Activated CD4-positive, alpha-beta T cell treated with anti-CD3 and anti-CD28 coated beads, Interleukin-2, amount 10 ng/mL, durations not matched to agents 24 days and 14 days (primary cell): Measurements from ENCODE around the gene VDR. TPM values are rescaled to one million over a fixed set of nuclear protein-coding genes. Genes with fewer than 3 reads are reported as not detected.

ENCODE experiments used
- DNase-seq: peaks from one replicate; pipeline ENCODE4 v3.0.0; 2022
- H3K27ac Mint-ChIP-seq: one replicate; pipeline ENCODE4 v1.8.0; 2022; ENCODE audit warnings: mild to moderate bottlenecking, mixed read lengths
- H3K27me3 Mint-ChIP-seq: one replicate; pipeline ENCODE4 v1.8.0; 2022; ENCODE audit warnings: mixed read lengths
- H3K36me3 Mint-ChIP-seq: one replicate; pipeline ENCODE4 v1.8.0; 2022; ENCODE audit warnings: low read depth, mild to moderate bottlenecking, mixed read lengths
- H3K4me1 Mint-ChIP-seq: one replicate; pipeline ENCODE4 v1.8.0; 2021; ENCODE audit warnings: mixed read lengths
- H3K4me3 Mint-ChIP-seq: one replicate; pipeline ENCODE4 v1.8.0; 2022; ENCODE audit warnings: mild to moderate bottlenecking, moderate library complexity, mixed read lengths
- H3K9me3 Mint-ChIP-seq: one replicate; pipeline ENCODE4 v1.8.0; 2021; ENCODE audit warnings: mixed read lengths
- intact Hi-C: fragments of 100-400 bp; cut with micrococcal nuclease; formaldehyde crosslinking; loops from one replicate; pipeline ENCODE4 v1.15.1; 2023
- total RNA-seq: library from RNA; stranded (reverse); gene quantifications from 2 replicates; pipeline ENCODE4 v1.2.3, GENCODE V29; 2022

Gene VDR
- total RNA-seq, 1 donor from 2014 or later, result 277 TPM

DNA sequence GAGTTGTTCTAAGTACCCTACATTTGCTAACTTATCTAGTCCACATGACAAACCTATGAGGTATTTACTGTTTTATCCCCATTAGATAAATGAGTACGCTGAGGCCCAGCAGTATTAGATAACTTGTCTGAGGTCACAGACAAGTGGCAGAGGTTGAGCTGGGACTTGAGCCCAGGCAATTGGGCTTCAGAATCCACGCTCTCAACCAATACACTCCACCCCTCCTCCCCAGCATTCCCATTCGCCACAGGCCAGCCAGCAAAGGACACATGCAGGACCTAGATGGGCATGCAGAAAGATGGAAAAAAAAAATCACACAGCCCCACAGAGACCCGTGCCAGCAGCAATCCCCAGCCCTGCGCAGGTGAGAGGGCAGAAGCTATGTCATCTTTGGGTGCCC lies 97.5 kb downstream of the VDR start:
- H3K27me3 Mint-ChIP-seq, result no peaks in the 10 kb centered on the region
- peak overlapping the region; percentile 99 for H3K27ac Mint-ChIP-seq
- H3K4me1 Mint-ChIP-seq, result peaks cover 94% of the 10 kb centered on the region
- no peak for DNase-seq
- peaks cover 81% of the 10 kb centered on the region for H3K36me3 Mint-ChIP-seq
- intact Hi-C loops, result no loop called here
- H3K9me3 Mint-ChIP-seq, result no peaks in the 10 kb centered on the region
- peak overlapping the region; percentile 80 for H3K4me3 Mint-ChIP-seq

- H3K4me1 Mint-ChIP-seq, result peaks cover 90% of the 10 kb centered on the region
- no peaks in the 10 kb centered on the region for H3K9me3 Mint-ChIP-seq
- DNase-seq, result no peak
- no peaks in the 10 kb centered on the region for H3K27me3 Mint-ChIP-seq
- peaks cover 81% of the 10 kb centered on the region for H3K36me3 Mint-ChIP-seq
- peak overlapping the region; percentile 80 for H3K4me3 Mint-ChIP-seq
- H3K27ac Mint-ChIP-seq, result peak overlapping the region; percentile 99
- intact Hi-C loops, result no loop called here
These were observed 99.4 kb downstream of the VDR start for GRCh38 chr12:47805417-47805816.

DNA sequence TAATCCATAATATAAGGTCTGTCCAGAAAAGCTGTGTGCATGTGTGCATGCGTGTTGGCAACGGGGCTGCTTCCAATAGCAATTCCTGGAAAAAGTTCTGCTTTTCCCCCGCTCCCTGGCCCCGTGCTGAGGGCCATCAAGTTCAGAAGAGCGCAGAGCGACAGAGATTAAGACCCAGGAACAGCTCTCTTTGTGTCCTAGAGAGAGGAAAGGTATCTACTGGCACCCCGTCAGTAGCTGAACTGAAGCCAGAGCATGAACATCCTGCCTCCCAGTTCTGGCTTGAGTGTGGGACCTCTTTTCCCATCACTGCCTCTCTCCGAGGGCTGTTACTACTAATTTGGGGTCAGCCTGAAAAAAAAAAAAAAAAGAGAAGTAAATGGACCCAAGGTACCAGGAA lies 100.6 kb downstream of the VDR start:
- H3K4me3 Mint-ChIP-seq, result peak overlapping the region; percentile 80
- no peak for DNase-seq
- no peaks in the 10 kb centered on the region for H3K27me3 Mint-ChIP-seq
- intact Hi-C loops, result no loop called here
- peak overlapping the region; percentile 99 for H3K27ac Mint-ChIP-seq
- H3K36me3 Mint-ChIP-seq, result peaks cover 84% of the 10 kb centered on the region
- H3K9me3 Mint-ChIP-seq, result no peaks in the 10 kb centered on the region
- peaks cover 83% of the 10 kb centered on the region for H3K4me1 Mint-ChIP-seq

DNA sequence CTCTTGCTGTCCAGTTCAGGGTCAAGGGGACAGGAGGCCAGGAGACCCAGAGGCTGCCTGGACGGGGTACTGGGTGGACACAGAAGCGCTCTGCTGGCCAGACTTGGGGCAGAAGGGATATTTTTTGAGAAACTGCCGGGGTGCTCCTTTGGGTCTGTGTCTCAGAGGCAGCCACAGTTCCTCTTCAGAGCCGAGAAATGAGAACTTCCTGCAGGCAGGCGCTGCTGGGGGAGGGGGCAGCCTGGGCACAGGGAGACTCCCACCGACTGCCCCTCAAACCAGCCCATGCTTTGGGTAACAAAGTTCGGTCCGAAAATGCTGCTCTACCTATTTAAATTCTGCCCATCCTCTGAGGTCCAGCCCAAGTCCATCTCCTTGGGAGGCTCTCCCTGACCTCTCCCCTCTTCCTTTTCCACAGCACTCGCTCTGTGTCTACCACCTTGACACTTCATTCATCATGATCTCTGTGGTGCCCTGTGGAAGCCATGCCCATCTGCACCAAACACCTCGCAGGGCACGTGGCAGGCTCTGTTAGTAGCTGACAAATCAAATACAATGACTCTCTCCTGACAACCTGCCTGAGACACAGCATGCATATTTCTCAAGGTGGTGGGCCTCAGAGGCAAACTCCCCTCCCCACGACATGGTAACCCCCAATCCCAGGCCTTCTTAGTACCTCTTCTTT lies 101.5 kb downstream of the VDR start:
- Mint-ChIP-seq H3K36me3 (peaks cover 82% of the 10 kb centered on the region), H3K9me3 (no peaks in the 10 kb centered on the region), H3K4me1 (peaks cover 76% of the 10 kb centered on the region), H3K4me3 (peak overlapping the region; percentile 80), H3K27ac (peak overlapping the region; percentile 99), H3K27me3 (no peaks in the 10 kb centered on the region)
- intact Hi-C loops, result loop anchor here (2.0 kb wide), 1 partner anchor 15 kb away; no protein-coding TSS in a partner anchor
- DNase-seq, result no peak

DNA sequence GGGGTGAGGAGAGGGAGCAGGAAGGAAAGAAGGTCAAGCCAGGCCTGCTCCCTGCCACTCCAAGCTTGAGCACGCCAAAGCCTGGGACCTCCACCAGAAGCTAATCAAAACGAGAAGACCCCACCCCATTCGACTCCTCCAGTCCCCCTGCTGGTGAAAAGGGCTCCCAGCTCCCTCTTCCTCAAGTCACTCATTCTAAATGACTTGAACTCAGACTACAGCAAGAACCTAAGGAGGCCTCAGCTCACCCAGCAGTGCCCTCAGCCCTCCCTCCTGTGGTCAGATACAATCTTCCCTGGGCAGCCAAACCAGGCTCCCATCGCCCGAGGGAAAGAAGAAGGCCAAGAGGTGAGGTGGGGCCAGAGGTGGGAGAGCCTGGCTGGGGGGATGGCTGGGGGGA lies 102.5 kb downstream of the VDR start:
- H3K4me3 Mint-ChIP-seq, result peak overlapping the region; percentile 80

DNA sequence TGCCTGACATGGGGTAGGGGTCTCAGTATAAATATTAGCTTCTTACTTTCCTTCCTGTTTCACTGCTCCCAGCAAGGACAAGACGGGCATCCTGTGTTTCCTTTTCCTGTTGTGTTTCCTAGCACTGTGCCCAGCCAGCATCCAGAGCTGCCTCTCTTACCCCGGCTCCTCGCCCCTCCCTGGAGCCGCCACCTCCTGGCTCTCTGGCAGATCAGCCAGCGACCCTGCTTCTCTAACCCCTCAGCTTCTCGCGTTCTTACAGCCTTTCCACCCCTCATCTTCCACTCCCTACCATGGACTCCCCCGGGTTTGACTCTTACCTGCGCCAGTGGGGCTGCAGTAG lies 102.9 kb downstream of the VDR start:
- Mint-ChIP-seq H3K36me3 (peaks cover 81% of the 10 kb centered on the region), H3K9me3 (no peaks in the 10 kb centered on the region), H3K27me3 (no peaks in the 10 kb centered on the region), H3K27ac (peak overlapping the region; percentile 99), H3K4me1 (peaks cover 66% of the 10 kb centered on the region), H3K4me3 (peak overlapping the region; percentile 80)
- no peak for DNase-seq
- intact Hi-C loops, result loop anchor here (2.0 kb wide), 1 partner anchor 13 kb away; no protein-coding TSS in a partner anchor

More for the DNA sequence above, 102.5 kb downstream of the VDR start:
- DNase-seq, result no peak
- Mint-ChIP-seq H3K9me3 (no peaks in the 10 kb centered on the region), H3K4me1 (peaks cover 70% of the 10 kb centered on the region), H3K27ac (peak overlapping the region; percentile 99), H3K27me3 (no peaks in the 10 kb centered on the region), H3K36me3 (peaks cover 80% of the 10 kb centered on the region)
- intact Hi-C loops, result loop anchor here (2.0 kb wide), 1 partner anchor 14 kb away; no protein-coding TSS in a partner anchor

- Mint-ChIP-seq H3K27ac (peak overlapping the region; percentile 99), H3K4me1 (peaks cover 60% of the 10 kb centered on the region), H3K36me3 (peaks cover 79% of the 10 kb centered on the region), H3K9me3 (no peaks in the 10 kb centered on the region), H3K27me3 (no peaks in the 10 kb centered on the region), H3K4me3 (no peak overlapping the region)
- no peak for DNase-seq
- intact Hi-C loops, result no loop called here
These were observed 103.5 kb downstream of the VDR start for GRCh38 chr12:47801170-47801903.

DNA sequence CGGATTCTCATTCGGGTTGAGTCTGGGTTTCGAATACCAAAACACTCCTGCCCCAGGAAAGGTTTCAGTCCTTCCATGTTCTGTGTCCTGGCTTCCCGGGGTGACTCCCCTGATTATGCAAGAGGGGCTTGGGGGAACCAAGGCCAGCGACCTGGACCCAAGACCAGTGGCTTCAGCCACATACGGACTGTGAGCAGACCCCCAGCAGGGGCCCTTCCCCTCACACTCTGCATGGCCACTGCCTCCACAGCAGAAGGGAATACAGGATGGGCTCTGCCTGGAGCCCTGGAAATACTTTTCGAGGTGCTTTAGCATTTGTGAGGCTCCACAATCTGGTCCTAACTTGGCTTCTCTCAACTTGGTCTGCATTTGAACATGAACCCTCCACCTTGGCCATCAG lies 104.2 kb downstream of the VDR start:
- Mint-ChIP-seq H3K27ac (peak overlapping the region; percentile 89), H3K4me3 (no peak overlapping the region), H3K27me3 (no peaks in the 10 kb centered on the region), H3K36me3 (peaks cover 75% of the 10 kb centered on the region), H3K4me1 (peaks cover 53% of the 10 kb centered on the region), H3K9me3 (no peaks in the 10 kb centered on the region)
- intact Hi-C loops, result no loop called here
- DNase-seq, result no peak

DNA sequence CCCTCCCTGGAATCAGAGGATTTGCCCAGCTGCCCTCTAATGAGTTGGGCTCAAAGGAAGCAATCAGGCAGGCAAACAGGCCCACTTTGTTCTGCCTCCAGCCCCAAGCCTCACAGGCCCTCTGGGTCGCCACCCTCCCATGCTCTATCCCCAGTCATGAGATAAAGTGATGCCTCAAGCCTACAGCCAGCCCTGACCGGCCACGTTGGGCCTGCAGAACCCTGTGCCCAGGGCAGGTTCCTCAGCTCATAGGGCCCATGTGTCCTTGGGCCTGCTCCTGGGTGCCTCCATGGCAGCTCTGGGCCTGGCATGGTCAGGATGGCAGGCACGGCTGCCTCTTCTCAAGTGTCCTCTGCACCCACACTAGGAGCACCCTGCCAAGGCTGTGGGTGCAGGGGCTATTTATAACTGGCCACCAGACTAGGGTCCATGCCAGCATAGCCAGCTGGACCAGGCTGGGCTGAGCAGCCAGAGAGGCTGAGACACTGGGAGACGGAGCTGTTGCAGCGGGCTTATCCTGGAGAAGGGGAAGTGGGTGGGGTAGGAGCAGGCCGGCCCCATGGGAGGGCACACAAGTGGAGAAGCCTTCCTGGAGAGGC lies 105.3 kb downstream of the VDR start:
- intact Hi-C loops, result no loop called here
- Mint-ChIP-seq H3K4me3 (no peak overlapping the region), H3K27ac (peak overlapping the region; percentile 67), H3K9me3 (no peaks in the 10 kb centered on the region), H3K27me3 (no peaks in the 10 kb centered on the region), H3K4me1 (peaks cover 41% of the 10 kb centered on the region), H3K36me3 (peaks cover 73% of the 10 kb centered on the region)
- no peak for DNase-seq

GRCh38 chr12:47798382-47798948 lies 106.3 kb downstream of the VDR start:
- Mint-ChIP-seq H3K4me3 (no peak overlapping the region), H3K36me3 (peaks cover 74% of the 10 kb centered on the region), H3K27ac (peak overlapping the region; percentile 62), H3K4me1 (peaks cover 32% of the 10 kb centered on the region), H3K9me3 (no peaks in the 10 kb centered on the region), H3K27me3 (no peaks in the 10 kb centered on the region)
- intact Hi-C loops, result no loop called here
- DNase-seq, result no peak

DNA sequence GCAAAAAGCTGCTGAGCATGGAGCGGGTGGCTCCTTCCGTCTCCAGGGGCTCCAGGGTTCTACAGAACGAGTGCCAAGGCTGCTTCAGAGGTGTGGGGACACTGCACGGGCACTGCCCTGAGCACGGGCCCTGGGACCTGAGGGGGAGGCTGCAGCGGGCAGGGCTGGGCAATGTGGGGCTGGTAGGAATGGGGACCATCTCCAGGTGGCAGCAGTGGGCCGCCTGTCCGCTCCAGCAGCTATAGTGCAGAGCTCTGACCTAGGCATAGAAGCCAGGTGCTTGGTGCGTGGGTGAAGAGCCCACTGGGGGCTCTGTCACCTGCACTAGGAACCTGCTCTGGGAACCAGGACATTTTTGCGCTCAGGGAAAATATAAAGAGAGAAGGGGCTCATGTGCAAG lies 107.4 kb downstream of the VDR start:
- intact Hi-C loops, result loop anchor here (1.0 kb wide), 1 partner anchor 41 kb away; no protein-coding TSS in a partner anchor
- H3K4me1 Mint-ChIP-seq, result peaks cover 22% of the 10 kb centered on the region
- peak; percentile 74 for DNase-seq
- H3K36me3 Mint-ChIP-seq, result peaks cover 71% of the 10 kb centered on the region
- H3K27ac Mint-ChIP-seq, result peak overlapping the region; percentile 81
- no peak overlapping the region for H3K4me3 Mint-ChIP-seq
- H3K27me3 Mint-ChIP-seq, result no peaks in the 10 kb centered on the region
- H3K9me3 Mint-ChIP-seq, result no peaks in the 10 kb centered on the region

GRCh38 chr12:47795814-47796411 lies 108.9 kb downstream of the VDR start:
- H3K27me3 Mint-ChIP-seq, result no peaks in the 10 kb centered on the region
- DNase-seq, result no peak
- H3K36me3 Mint-ChIP-seq, result peaks cover 73% of the 10 kb centered on the region
- no peak overlapping the region for H3K27ac Mint-ChIP-seq
- intact Hi-C loops, result no loop called here
- no peak overlapping the region for H3K4me3 Mint-ChIP-seq
- H3K4me1 Mint-ChIP-seq, result peaks cover 10% of the 10 kb centered on the region
- no peaks in the 10 kb centered on the region for H3K9me3 Mint-ChIP-seq

- H3K4me3 Mint-ChIP-seq, result no peak overlapping the region
- H3K9me3 Mint-ChIP-seq, result no peaks in the 10 kb centered on the region
- H3K36me3 Mint-ChIP-seq, result peaks cover 75% of the 10 kb centered on the region
- no peaks in the 10 kb centered on the region for H3K27me3 Mint-ChIP-seq
- peaks cover 8% of the 10 kb centered on the region for H3K4me1 Mint-ChIP-seq
- intact Hi-C loops, result no loop called here
- H3K27ac Mint-ChIP-seq, result peak overlapping the region; percentile 48
- DNase-seq, result no peak
These were observed 109.5 kb downstream of the VDR start for GRCh38 chr12:47795121-47795813.
